Measurements from ENCODE around the gene EP400.

EP400 gene

GRCh38 chr12:132027636-132028035 is 77.9 kb downstream of the EP400 start:
- Histone ChIP-seq H3K4me3 (ENCODE audit: low read length) (no peak overlapping the region), H3K27ac (ENCODE audit: low read depth, low read length) (no peak overlapping the region), H3K9ac (ENCODE audit: low read depth, low read length) (no peak overlapping the region), H3K9me3 (ENCODE audit: insufficient read depth, low read depth, low read length) (no peaks in the 10 kb centered on the region), H3K27me3 (ENCODE audit: insufficient read depth, low read length) (no peaks in the 10 kb centered on the region), H3K36me3 (ENCODE audit: insufficient read depth, low read length) (peaks cover 99% of the 10 kb centered on the region), H3K4me1 (ENCODE audit: insufficient read depth, low read length) (no peaks in the 10 kb centered on the region)
- WGBS, result 93% methylated on average over 6 of the region's 6 CpGs

- Histone ChIP-seq H3K27me3 (ENCODE audit: insufficient read depth, low read length) (no peaks in the 10 kb centered on the region), H3K27ac (ENCODE audit: low read depth, low read length) (no peak overlapping the region), H3K4me3 (ENCODE audit: low read length) (no peak overlapping the region), H3K9me3 (ENCODE audit: insufficient read depth, low read depth, low read length) (no peaks in the 10 kb centered on the region), H3K36me3 (ENCODE audit: insufficient read depth, low read length) (peaks cover 99% of the 10 kb centered on the region), H3K9ac (ENCODE audit: low read depth, low read length) (no peak overlapping the region), H3K4me1 (ENCODE audit: insufficient read depth, low read length) (no peaks in the 10 kb centered on the region)
- WGBS, result 96% methylated on average over 15 of the region's 15 CpGs
Observed at GRCh38 chr12:132028111-132028510, 78.4 kb downstream of the EP400 start.

GRCh38 chr12:132029503-132030300 is 80.0 kb downstream of the EP400 start:
- Histone ChIP-seq H3K9me3 (ENCODE audit: insufficient read depth, low read depth, low read length) (no peaks in the 10 kb centered on the region), H3K4me1 (ENCODE audit: insufficient read depth, low read length) (no peaks in the 10 kb centered on the region), H3K9ac (ENCODE audit: low read depth, low read length) (no peak overlapping the region), H3K4me3 (ENCODE audit: low read length) (no peak overlapping the region), H3K27me3 (ENCODE audit: insufficient read depth, low read length) (no peaks in the 10 kb centered on the region), H3K36me3 (ENCODE audit: insufficient read depth, low read length) (peaks cover 99% of the 10 kb centered on the region), H3K27ac (ENCODE audit: low read depth, low read length) (no peak overlapping the region)
- WGBS, result 93% methylated on average over 26 of the region's 26 CpGs

GRCh38 chr12:132030367-132031038 is 80.8 kb downstream of the EP400 start:
- H3K9me3 ChIP-seq (ENCODE audit: insufficient read depth, low read depth, low read length), result no peaks in the 10 kb centered on the region
- H3K4me3 ChIP-seq (ENCODE audit: low read length), result no peak overlapping the region
- H3K36me3 ChIP-seq (ENCODE audit: insufficient read depth, low read length), result peaks cover 99% of the 10 kb centered on the region
- H3K27ac ChIP-seq (ENCODE audit: low read depth, low read length), result no peak overlapping the region
- no peaks in the 10 kb centered on the region for H3K27me3 ChIP-seq (ENCODE audit: insufficient read depth, low read length)
- H3K4me1 ChIP-seq (ENCODE audit: insufficient read depth, low read length), result no peaks in the 10 kb centered on the region
- H3K9ac ChIP-seq (ENCODE audit: low read depth, low read length), result no peak overlapping the region
- WGBS, result 94% methylated on average over 11 of the region's 11 CpGs

- Histone ChIP-seq H3K36me3 (ENCODE audit: insufficient read depth, low read length) (peaks cover 99% of the 10 kb centered on the region), H3K27ac (ENCODE audit: low read depth, low read length) (no peak overlapping the region), H3K27me3 (ENCODE audit: insufficient read depth, low read length) (no peaks in the 10 kb centered on the region), H3K9ac (ENCODE audit: low read depth, low read length) (no peak overlapping the region), H3K4me3 (ENCODE audit: low read length) (no peak overlapping the region), H3K4me1 (ENCODE audit: insufficient read depth, low read length) (no peaks in the 10 kb centered on the region), H3K9me3 (ENCODE audit: insufficient read depth, low read depth, low read length) (no peaks in the 10 kb centered on the region)
- WGBS, result 96% methylated on average over 5 of the region's 5 CpGs
Observed at GRCh38 chr12:132033627-132034026, 83.9 kb downstream of the EP400 start.

- no peak overlapping the region for H3K4me3 ChIP-seq (ENCODE audit: low read length)
- H3K36me3 ChIP-seq (ENCODE audit: insufficient read depth, low read length), result peaks cover 94% of the 10 kb centered on the region
- H3K27ac ChIP-seq (ENCODE audit: low read depth, low read length), result no peak overlapping the region
- no peaks in the 10 kb centered on the region for H3K4me1 ChIP-seq (ENCODE audit: insufficient read depth, low read length)
- H3K9ac ChIP-seq (ENCODE audit: low read depth, low read length), result no peak overlapping the region
- no peaks in the 10 kb centered on the region for H3K9me3 ChIP-seq (ENCODE audit: insufficient read depth, low read depth, low read length)
- H3K27me3 ChIP-seq (ENCODE audit: insufficient read depth, low read length), result no peaks in the 10 kb centered on the region
- WGBS, result 96% methylated on average over 31 of the region's 31 CpGs
Observed at GRCh38 chr12:132036063-132036683, 86.4 kb downstream of the EP400 start.

- H3K27me3 ChIP-seq (ENCODE audit: insufficient read depth, low read length), result no peaks in the 10 kb centered on the region
- no peak overlapping the region for H3K9ac ChIP-seq (ENCODE audit: low read depth, low read length)
- no peak overlapping the region for H3K27ac ChIP-seq (ENCODE audit: low read depth, low read length)
- 94% methylated on average over 20 of the region's 20 CpGs for WGBS
- peaks cover 89% of the 10 kb centered on the region for H3K36me3 ChIP-seq (ENCODE audit: insufficient read depth, low read length)
- H3K9me3 ChIP-seq (ENCODE audit: insufficient read depth, low read depth, low read length), result no peaks in the 10 kb centered on the region
- no peaks in the 10 kb centered on the region for H3K4me1 ChIP-seq (ENCODE audit: insufficient read depth, low read length)
- no peak overlapping the region for H3K4me3 ChIP-seq (ENCODE audit: low read length)
Observed at GRCh38 chr12:132040906-132041606, 91.3 kb downstream of the EP400 start.

- Histone ChIP-seq H3K27me3 (ENCODE audit: insufficient read depth, low read length) (no peaks in the 10 kb centered on the region), H3K27ac (ENCODE audit: low read depth, low read length) (no peak overlapping the region), H3K9ac (ENCODE audit: low read depth, low read length) (no peak overlapping the region), H3K4me3 (ENCODE audit: low read length) (no peak overlapping the region), H3K36me3 (ENCODE audit: insufficient read depth, low read length) (peaks cover 78% of the 10 kb centered on the region), H3K9me3 (ENCODE audit: insufficient read depth, low read depth, low read length) (no peaks in the 10 kb centered on the region), H3K4me1 (ENCODE audit: insufficient read depth, low read length) (peaks cover 12% of the 10 kb centered on the region; the same call in 1 of the 2 replicates)
- 95% methylated on average over 2 of the region's 3 CpGs for WGBS
Observed at GRCh38 chr12:132043216-132043615, 93.5 kb downstream of the EP400 start.

- Histone ChIP-seq H3K9ac (ENCODE audit: low read depth, low read length) (no peak overlapping the region), H3K9me3 (ENCODE audit: insufficient read depth, low read depth, low read length) (no peaks in the 10 kb centered on the region), H3K36me3 (ENCODE audit: insufficient read depth, low read length) (peaks cover 75% of the 10 kb centered on the region), H3K27me3 (ENCODE audit: insufficient read depth, low read length) (no peaks in the 10 kb centered on the region), H3K27ac (ENCODE audit: low read depth, low read length) (no peak overlapping the region), H3K4me3 (ENCODE audit: low read length) (no peak overlapping the region), H3K4me1 (ENCODE audit: insufficient read depth, low read length) (peaks cover 12% of the 10 kb centered on the region; the same call in 1 of the 2 replicates)
- 81% methylated on average over 17 of the region's 17 CpGs for WGBS
Observed at GRCh38 chr12:132043770-132044467, 94.2 kb downstream of the EP400 start.

GRCh38 chr12:132044661-132045412 is 95.1 kb downstream of the EP400 start:
- Histone ChIP-seq H3K4me1 (ENCODE audit: insufficient read depth, low read length) (peaks cover 12% of the 10 kb centered on the region; the same call in 1 of the 2 replicates), H3K9me3 (ENCODE audit: insufficient read depth, low read depth, low read length) (no peaks in the 10 kb centered on the region), H3K27me3 (ENCODE audit: insufficient read depth, low read length) (no peaks in the 10 kb centered on the region), H3K4me3 (ENCODE audit: low read length) (no peak overlapping the region), H3K27ac (ENCODE audit: low read depth, low read length) (no peak overlapping the region), H3K9ac (ENCODE audit: low read depth, low read length) (no peak overlapping the region), H3K36me3 (ENCODE audit: insufficient read depth, low read length) (peaks cover 75% of the 10 kb centered on the region)
- 96% methylated on average over 29 of the region's 29 CpGs for WGBS
